Measurements from ENCODE around the gene CREB5. TPM values are rescaled to one million over a fixed set of nuclear protein-coding genes. Genes with fewer than 3 reads are reported as not detected.
A peak's percentile ranks its signal among the peaks of the same experiment; 100 is the strongest.

CREB5 gene
- total RNA-seq, 4 donors from 2014 or later = 6.6 to 18.6 (median 12.6) TPM

- no peak for DNase-seq (ENCODE audit: extremely low spot score)
- H3K4me1 ChIP-seq = peaks cover 4 to 24% (median 10%) of the 10 kb centered on the region in 4 donors
- peak overlapping the region in 3 of 4 donors; percentile 4 to 43 (median 28) for H3K27ac ChIP-seq (replicated peaks in 1 of 4)
- no peak for TF ChIP-seq EP300 (IDR thresholded peaks at IDR 0.05)
- no peaks in the 10 kb centered on the region for H3K27me3 ChIP-seq
- H3K9me3 ChIP-seq = no peaks in the 10 kb centered on the region
- peaks cover 0 to 37% (median 8%) of the 10 kb centered on the region in 4 donors for H3K36me3 ChIP-seq
- intact Hi-C loops (cut with DNase I) = no loop called here
- WGBS = 89% methylated on average over 3 of the region's 3 CpGs
- H3K4me3 ChIP-seq = no peak overlapping the region
Observed at GRCh38 chr7:28717445-28718054, 305.2 kb downstream of the CREB5 start.

DNA sequence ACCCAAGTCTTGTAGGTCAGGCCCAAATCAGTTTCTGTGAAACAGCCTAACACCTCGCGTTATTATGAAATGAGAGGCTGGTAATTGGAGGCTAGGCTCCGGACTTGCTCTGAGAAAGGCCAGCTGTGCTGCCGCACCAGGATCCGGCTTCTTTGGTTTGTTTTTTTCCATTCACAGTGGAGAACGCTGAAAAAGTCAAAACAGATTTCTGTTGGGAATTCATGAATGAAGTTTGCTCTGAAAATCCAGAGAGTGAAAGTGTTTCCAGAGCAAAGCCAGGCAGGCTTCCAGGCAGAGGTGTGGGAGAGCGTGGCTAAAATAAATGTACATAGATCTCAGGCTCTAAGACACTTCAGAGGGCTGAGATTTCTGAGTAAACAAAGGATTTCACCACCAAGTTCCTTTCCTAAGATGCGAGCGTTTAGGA, 305.8 kb downstream of the CREB5 start:
- WGBS = 71% methylated on average over 9 of the region's 9 CpGs
- DNase-seq (ENCODE audit: extremely low spot score) = no peak
- Histone ChIP-seq H3K4me1 (peaks cover 4 to 24% (median 10%) of the 10 kb centered on the region in 4 donors), H3K36me3 (peaks cover 0 to 37% (median 8%) of the 10 kb centered on the region in 4 donors), H3K4me3 (no peak overlapping the region), H3K27me3 (no peaks in the 10 kb centered on the region), H3K9me3 (no peaks in the 10 kb centered on the region), H3K27ac (replicated peaks in 1 of 4) (peak overlapping the region in 3 of 4 donors; percentile 4 to 43 (median 28))
- intact Hi-C loops (cut with DNase I) = no loop called here
- no peak for TF ChIP-seq CTCF (IDR thresholded peaks at IDR 0.05)
- no peak for TF ChIP-seq EP300 (IDR thresholded peaks at IDR 0.05)
- no peak for TF ChIP-seq POLR2A (IDR thresholded peaks at IDR 0.05; ENCODE audit: low read depth)
- no peak for TF ChIP-seq POLR2AphosphoS5 (IDR thresholded peaks at IDR 0.05)

- peaks cover 0 to 37% (median 8%) of the 10 kb centered on the region in 4 donors for H3K36me3 ChIP-seq
Observed at GRCh38 chr7:28718545-28718944, 306.2 kb downstream of the CREB5 start.

DNA sequence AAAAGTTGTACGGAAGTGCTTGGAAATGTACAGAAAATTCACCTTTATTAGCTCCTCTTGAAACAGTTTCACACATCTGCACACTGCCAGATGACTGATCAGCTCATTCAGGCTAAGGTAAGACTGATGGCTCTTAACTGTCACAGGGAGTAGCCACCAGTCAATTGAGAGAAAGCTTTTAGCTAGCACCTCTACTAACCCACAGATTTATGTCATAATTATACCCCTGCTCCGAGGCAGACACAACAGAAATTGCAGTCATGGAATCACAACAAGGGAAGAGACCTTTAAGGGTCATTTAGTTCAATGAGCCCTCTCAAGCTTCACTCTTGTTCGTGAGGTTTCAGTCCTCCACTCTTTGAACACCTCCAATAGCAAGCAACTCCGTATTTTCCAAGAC, 310.4 kb downstream of the CREB5 start:
- H3K36me3 ChIP-seq = peaks cover 0 to 44% (median 8%) of the 10 kb centered on the region in 4 donors
- intact Hi-C loops (cut with DNase I) = no loop called here
- 95% methylated on average over 4 of the region's 4 CpGs for WGBS
- TF ChIP-seq CTCF (IDR thresholded peaks at IDR 0.05) (no peak), POLR2A (IDR thresholded peaks at IDR 0.05; ENCODE audit: low read depth) (no peak), EP300 (IDR thresholded peaks at IDR 0.05) (no peak)
- H3K9me3 ChIP-seq = no peaks in the 10 kb centered on the region
- no peak overlapping the region for H3K4me3 ChIP-seq
- no peak for DNase-seq (ENCODE audit: extremely low spot score)
- no peak overlapping the region for H3K27ac ChIP-seq (replicated peaks in 1 of 4)
- H3K27me3 ChIP-seq = no peaks in the 10 kb centered on the region
- H3K4me1 ChIP-seq = peaks cover 21 to 37% (median 31%) of the 10 kb centered on the region in 4 donors

More at GRCh38 chr7:28718545-28718944, 306.2 kb downstream of the CREB5 start:
- Histone ChIP-seq H3K27me3 (no peaks in the 10 kb centered on the region), H3K4me1 (peaks cover 4 to 24% (median 10%) of the 10 kb centered on the region in 4 donors), H3K4me3 (no peak overlapping the region), H3K9me3 (no peaks in the 10 kb centered on the region), H3K27ac (replicated peaks in 1 of 4) (peak overlapping the region in 2 of 4 donors; percentile 28 to 43)
- intact Hi-C loops (cut with DNase I) = no loop called here
- DNase-seq (ENCODE audit: extremely low spot score) = no peak
- TF ChIP-seq POLR2A (IDR thresholded peaks at IDR 0.05; ENCODE audit: low read depth) (no peak), POLR2AphosphoS5 (IDR thresholded peaks at IDR 0.05) (no peak), EP300 (IDR thresholded peaks at IDR 0.05) (no peak), CTCF (IDR thresholded peaks at IDR 0.05) (no peak)
- 94% methylated on average over 2 of the region's 2 CpGs for WGBS

DNA sequence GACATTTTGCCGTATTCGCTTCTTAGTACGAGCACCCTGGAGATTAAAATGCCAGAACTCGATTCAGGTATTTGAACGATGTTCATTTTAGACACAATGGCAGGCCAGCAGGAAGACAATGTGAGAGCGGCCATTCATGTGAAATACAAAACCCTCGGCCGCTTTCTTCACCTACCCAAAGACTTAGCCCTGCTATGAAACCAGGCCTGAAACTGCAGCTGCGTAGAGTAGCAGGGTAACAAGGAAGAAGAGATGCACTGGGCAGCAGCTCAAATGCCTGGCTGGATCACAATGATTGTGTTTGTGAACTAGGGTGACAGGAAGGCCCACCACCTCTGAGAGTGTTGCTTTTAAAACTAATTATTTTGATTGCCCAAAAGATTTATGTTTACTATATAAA, 311.0 kb downstream of the CREB5 start:
- Histone ChIP-seq H3K27me3 (no peaks in the 10 kb centered on the region), H3K9me3 (no peaks in the 10 kb centered on the region), H3K4me1 (peaks cover 21 to 32% (median 28%) of the 10 kb centered on the region in 4 donors), H3K4me3 (no peak overlapping the region), H3K27ac (replicated peaks in 1 of 4) (no peak overlapping the region), H3K36me3 (peaks cover 0 to 44% (median 8%) of the 10 kb centered on the region in 4 donors)
- 97% methylated on average over 9 of the region's 9 CpGs for WGBS
- no peak for TF ChIP-seq CTCF (IDR thresholded peaks at IDR 0.05)
- no peak for TF ChIP-seq EP300 (IDR thresholded peaks at IDR 0.05)
- TF ChIP-seq POLR2A (IDR thresholded peaks at IDR 0.05; ENCODE audit: low read depth) = no peak
- no peak for TF ChIP-seq POLR2AphosphoS5 (IDR thresholded peaks at IDR 0.05)
- no peak for DNase-seq (ENCODE audit: extremely low spot score)
- intact Hi-C loops (cut with DNase I) = no loop called here

Measured in esophagus muscularis mucosa (tissue), 4 donors.